D721Med (cell line): ENCODE data around the gene PRMT9.
A peak's percentile ranks its signal among the peaks of the same experiment; 100 is the strongest.

Source experiments
- DNase-seq: peaks from one replicate; pipeline ENCODE4 v3.0.0; 2011; ENCODE audit warnings: low spot score; ENCODE audit not compliant: insufficient read length
- FAIRE-seq: peaks from 2 replicates; lab custom pipeline; 2011; peaks lifted over from hg19 to GRCh38; lab: Jason Lieb, UNC
- TF ChIP-seq, protein P1 (sequence below): IDR thresholded peaks from 2 replicates; pipeline ENCODE4 v1.5.1; 2012; ENCODE audit warnings: mild to moderate bottlenecking, control low read depth; ENCODE audit not compliant: insufficient read depth; ENCODE audit errors: missing control alignments

Gene PRMT9

DNA sequence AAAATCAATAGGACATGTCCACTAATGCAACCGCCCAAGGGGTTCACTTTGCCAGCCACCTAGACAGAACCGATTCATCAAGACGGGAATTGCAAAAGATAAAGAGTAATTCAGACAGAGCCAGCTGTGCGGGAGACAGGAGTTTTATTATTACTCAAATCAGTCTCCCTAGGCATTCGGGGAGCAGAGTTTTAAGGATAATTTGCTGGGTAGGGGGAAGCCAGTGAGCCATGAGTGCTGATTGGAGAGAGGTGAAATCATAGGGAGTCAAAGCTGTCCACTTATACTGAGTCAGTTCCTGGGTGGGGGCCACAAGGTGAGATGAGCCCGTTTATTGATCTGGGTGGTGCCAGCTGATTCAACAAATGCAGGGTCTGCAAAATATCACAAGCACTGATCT is 58.2 kb downstream of the PRMT9 start:
- no peak for DNase-seq
- no peak for FAIRE-seq
- TF ChIP-seq, protein P1, sequence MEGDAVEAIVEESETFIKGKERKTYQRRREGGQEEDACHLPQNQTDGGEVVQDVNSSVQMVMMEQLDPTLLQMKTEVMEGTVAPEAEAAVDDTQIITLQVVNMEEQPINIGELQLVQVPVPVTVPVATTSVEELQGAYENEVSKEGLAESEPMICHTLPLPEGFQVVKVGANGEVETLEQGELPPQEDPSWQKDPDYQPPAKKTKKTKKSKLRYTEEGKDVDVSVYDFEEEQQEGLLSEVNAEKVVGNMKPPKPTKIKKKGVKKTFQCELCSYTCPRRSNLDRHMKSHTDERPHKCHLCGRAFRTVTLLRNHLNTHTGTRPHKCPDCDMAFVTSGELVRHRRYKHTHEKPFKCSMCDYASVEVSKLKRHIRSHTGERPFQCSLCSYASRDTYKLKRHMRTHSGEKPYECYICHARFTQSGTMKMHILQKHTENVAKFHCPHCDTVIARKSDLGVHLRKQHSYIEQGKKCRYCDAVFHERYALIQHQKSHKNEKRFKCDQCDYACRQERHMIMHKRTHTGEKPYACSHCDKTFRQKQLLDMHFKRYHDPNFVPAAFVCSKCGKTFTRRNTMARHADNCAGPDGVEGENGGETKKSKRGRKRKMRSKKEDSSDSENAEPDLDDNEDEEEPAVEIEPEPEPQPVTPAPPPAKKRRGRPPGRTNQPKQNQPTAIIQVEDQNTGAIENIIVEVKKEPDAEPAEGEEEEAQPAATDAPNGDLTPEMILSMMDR, result no peak

DNA sequence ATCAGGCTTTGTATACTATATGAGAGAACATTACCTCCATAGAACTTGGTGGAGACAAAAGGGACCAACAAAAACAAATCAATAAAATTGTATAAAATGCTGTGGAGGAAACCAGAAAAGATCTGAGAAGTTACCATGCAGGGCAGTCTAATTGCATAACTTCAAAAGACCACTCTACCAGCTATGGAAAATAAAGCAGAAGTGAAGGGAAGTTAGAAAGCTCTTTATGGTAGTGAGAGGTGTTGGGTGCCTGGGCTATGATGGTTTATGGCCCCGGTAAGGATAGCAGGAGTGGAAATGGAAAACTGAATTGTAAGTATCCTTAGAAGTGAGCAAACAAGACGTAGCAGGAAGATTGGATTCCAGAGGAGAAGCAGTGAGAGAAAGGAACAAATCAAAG is 63.6 kb downstream of the PRMT9 start:
- FAIRE-seq (no peak), DNase-seq (no peak)
- TF ChIP-seq, protein P1, result no peak

DNA sequence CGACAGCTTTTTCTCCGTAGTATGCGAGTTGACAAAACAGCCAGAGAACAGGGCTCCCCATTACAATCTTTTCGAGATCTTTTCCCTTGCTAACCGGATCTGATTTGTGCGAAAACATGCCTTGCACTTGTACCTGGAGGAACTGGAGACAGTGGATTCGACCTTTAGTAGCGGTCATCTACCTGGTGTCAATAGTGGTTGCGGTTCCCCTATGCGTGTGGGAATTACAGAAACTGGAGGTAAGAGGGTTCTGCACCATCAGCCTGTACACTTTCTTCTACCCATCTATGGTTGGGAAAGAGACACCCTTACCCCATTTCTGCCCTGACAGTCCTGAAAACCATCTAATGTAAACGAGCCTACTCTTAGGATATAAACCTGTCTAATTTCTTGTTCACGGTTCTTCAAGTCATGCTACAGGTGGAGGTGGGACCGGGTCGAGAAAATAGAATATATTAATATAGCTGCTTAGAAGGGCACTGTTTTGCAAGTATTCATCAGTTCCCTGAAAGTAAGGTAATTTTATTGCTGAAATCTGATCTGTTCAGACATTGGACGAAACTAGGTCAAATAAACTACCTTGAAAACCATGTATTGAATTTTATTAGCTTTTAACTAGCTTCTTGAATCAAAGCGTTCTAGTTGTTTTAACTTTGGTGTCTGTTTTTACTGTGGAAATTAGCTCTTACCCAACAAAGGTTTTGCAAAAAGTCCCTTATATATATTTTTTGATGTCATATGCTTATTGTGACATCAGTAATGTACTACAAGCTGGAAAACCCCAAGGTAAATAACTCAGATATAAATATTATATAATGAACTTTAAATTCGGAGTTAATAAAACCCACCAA is 65.9 kb downstream of the PRMT9 start:
- TF ChIP-seq, protein P1, result no peak
- DNase-seq (no peak), FAIRE-seq (no peak)

DNA sequence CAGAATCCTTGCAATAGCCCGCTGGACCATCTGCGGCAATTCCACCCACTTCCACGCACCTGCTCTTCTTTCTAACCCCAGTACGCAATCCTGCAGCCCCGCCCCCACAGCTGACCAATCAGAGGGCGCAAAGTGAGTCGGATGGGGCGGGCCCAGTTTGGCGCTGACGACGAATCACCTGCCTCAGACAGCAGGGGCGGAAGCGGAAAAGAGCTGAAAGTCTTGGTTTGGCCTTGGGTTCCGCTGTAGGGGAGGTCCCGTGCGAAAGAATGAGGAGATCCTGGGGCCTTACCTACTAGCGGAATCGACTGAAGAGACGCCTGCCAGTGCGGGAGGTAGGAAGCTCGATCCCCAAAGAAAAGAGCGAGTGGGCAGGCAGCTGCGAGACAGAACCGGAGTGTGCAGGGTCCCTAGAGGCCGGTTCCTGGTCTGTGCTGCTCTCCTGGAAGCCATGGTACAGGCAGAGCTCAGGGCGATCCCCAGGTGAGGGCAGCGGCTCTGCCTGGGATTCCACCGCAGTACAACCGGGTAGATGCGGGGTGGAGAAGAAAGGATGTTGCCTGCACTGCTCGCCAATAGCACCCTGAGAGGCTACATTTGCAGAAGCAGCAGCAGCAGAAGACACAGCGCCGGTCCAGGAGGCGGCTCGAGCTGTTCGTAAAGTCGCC is 66.7 kb downstream of the PRMT9 start, which contains the start of gene TMEM184C:
TMEM184C (plus strand) TSS at position 225 of the 668 bp plus-strand sequence. CDS start 560 bp downstream, outside the sequence.
- no peak for FAIRE-seq
- DNase-seq, result peak; percentile 81
- TF ChIP-seq, protein P1, result no peak

DNA sequence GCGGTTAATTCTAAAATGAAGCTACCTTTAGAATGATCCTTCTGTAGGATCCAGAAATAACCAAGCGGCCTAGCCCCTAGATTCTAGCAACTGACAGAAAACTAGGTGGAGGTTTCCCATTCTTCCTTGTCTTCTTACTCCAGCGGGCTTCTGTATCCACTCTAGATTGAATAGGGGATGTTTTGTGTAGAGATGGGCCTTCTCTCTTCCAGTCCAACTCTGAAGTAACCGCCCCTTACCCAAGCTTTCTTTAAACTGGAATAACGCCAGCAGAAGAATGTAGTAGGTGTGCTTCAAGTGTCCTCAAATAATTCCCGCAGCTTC is 67.2 kb downstream of the PRMT9 start:
- FAIRE-seq, result no peak

DNA sequence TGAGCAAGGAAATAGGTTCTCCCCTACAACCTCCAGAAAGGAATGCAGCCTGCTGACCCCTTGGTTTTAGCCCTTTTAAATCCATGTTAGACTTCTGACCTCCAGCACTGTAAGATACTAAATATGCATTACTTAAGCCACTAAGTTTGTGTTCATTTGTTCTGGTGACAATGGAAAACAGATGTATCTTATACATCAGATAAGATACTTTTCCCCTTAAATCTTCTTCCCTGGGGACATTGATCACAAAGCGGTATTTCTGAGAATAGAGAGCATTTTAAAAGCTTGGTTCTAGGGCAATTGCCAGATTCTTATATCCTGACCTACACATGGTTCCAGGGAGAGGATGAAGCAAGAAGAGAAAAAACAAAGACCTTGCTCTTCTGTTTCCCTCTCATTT is 73.3 kb downstream of the PRMT9 start:
- TF ChIP-seq, protein P1, result no peak
- DNase-seq, result no peak
- FAIRE-seq, result no peak

More for the DNA sequence above, 67.2 kb downstream of the PRMT9 start:
- TF ChIP-seq, protein P1, result no peak
- no peak for DNase-seq
